SK-MEL-5 (cell line): ENCODE measurements around the gene HOXA3. TPM values are rescaled to one million over a fixed set of nuclear protein-coding genes. Genes with fewer than 3 reads are reported as not detected.

Experiments used
- DNase-seq: peaks from one replicate; pipeline ENCODE4 v3.0.0-alpha.2; 2016; ENCODE audit warnings: low read depth, low spot score
- in situ Hi-C: cut with HindIII; loops from 2 replicates; pipeline ENCODE4 v1.10.0; 2016; ENCODE audit warnings: low sequenced_read_pairs, high pct_unique_total_duplicates, low pct_unique_long_range_greater_than_20kb
- total RNA-seq: library from RNA; depleted of rRNA; stranded (reverse); fragments of >200 nt; shearing (Covaris generic); gene quantifications from 2 replicates; pipeline ENCODE4 v1.2.3, GENCODE V29; 2014

The HOXA3 gene
- total RNA-seq, 1 experiment from 2014 or later, result 3.5 TPM

GRCh38 chr7:27151341-27151930 lies 947 bp downstream of the HOXA3 start:
- in situ Hi-C loops, result no loop called here
- no peak for DNase-seq

- peak; percentile 85 for DNase-seq
- in situ Hi-C loops, result no loop called here
Observed at GRCh38 chr7:27150568-27151340, 1.6 kb downstream of the HOXA3 start.

GRCh38 chr7:27149842-27150567 lies 2.4 kb downstream of the HOXA3 start:
- in situ Hi-C loops, result no loop called here
- peak; percentile 31 for DNase-seq

GRCh38 chr7:27148756-27149641 lies 3.4 kb downstream of the HOXA3 start:
- no peak for DNase-seq
- in situ Hi-C loops, result no loop called here

GRCh38 chr7:27148031-27148755 lies 4.2 kb downstream of the HOXA3 start:
- no peak for DNase-seq
- in situ Hi-C loops, result no loop called here

GRCh38 chr7:27147199-27148030 lies 5.0 kb downstream of the HOXA3 start, which contains the start of gene HOXA6:
TSS of gene HOXA6 (minus strand) at chr7:27147774. CDS start at chr7:27147749, 25 bp downstream.
- no peak for DNase-seq
- in situ Hi-C loops, result no loop called here

GRCh38 chr7:27146491-27147198 lies 5.7 kb downstream of the HOXA3 start:
- in situ Hi-C loops, result no loop called here
- DNase-seq, result no peak

- DNase-seq, result no peak
- in situ Hi-C loops, result no loop called here
Observed at GRCh38 chr7:27145914-27146412, 6.4 kb downstream of the HOXA3 start.

- DNase-seq, result no peak
- in situ Hi-C loops, result no loop called here
Observed at GRCh38 chr7:27145165-27145913, 7.0 kb downstream of the HOXA3 start.

- DNase-seq, result no peak
- in situ Hi-C loops, result no loop called here
Observed at GRCh38 chr7:27144781-27145164, 7.6 kb downstream of the HOXA3 start.

GRCh38 chr7:27143950-27144780 lies 8.2 kb downstream of the HOXA3 start:
- no peak for DNase-seq
- in situ Hi-C loops, result no loop called here

- DNase-seq, result peak; percentile 98
- in situ Hi-C loops, result no loop called here
Observed at GRCh38 chr7:27143023-27143949, 9.1 kb downstream of the HOXA3 start, which contains the start of gene HOXA5. TSS of gene HOXA5 (minus strand) at chr7:27143681. CDS start at chr7:27143607, 74 bp downstream.

- in situ Hi-C loops, result no loop called here
- DNase-seq, result no peak
Observed at GRCh38 chr7:27142580-27143022, 9.8 kb downstream of the HOXA3 start.
